GM23338 (cell line): Measurements from ENCODE around the gene FRAS1. TPM values are rescaled to one million over a fixed set of nuclear protein-coding genes. Genes with fewer than 3 reads are reported as not detected.

ENCODE experiments used
- ATAC-seq: fragments of 200-7000 bp; cut with Tn5 transposase; 3 replicates; pipeline ENCODE4 v1.9.1; 2020
- DNase-seq: peaks from one replicate; pipeline ENCODE4 v3.0.0-alpha.2; 2015; ENCODE audit warnings: low spot score
- H2AFZ ChIP-seq: fragments of 200-600 bp; sonication (generic); 2 replicates; pipeline ENCODE4 v1.8.0; 2016; ENCODE audit warnings: antibody characterized with exemption, mild to moderate bottlenecking, moderate library complexity
- H3F3A ChIP-seq: fragments of 200-600 bp; sonication (generic); replicated peaks from 2 replicates; pipeline ENCODE4 v1.8.0; 2017; ENCODE audit warnings: antibody characterized with exemption, mixed run types, low read depth
- H3K27ac ChIP-seq: fragments of 200-600 bp; sonication (generic); 2 replicates; pipeline ENCODE4 v1.6.1; 2016; ENCODE audit warnings: low read depth
- H3K27me3 ChIP-seq: fragments of 200-600 bp; sonication (generic); 2 replicates; pipeline ENCODE4 v1.8.0; 2016; ENCODE audit warnings: mild to moderate bottlenecking, mixed run types, moderate library complexity; ENCODE audit not compliant: insufficient read depth
- H3K36me3 ChIP-seq: fragments of 200-600 bp; sonication (generic); 2 replicates; pipeline ENCODE4 v1.8.0; 2016; ENCODE audit warnings: mild to moderate bottlenecking; ENCODE audit not compliant: insufficient read depth
- H3K4me1 ChIP-seq: fragments of 200-600 bp; sonication (generic); 2 replicates; pipeline ENCODE4 v1.8.0; 2016; ENCODE audit warnings: mild to moderate bottlenecking, moderate library complexity; ENCODE audit not compliant: insufficient read depth
- H3K4me2 ChIP-seq: fragments of 200-600 bp; sonication (generic); 2 replicates; pipeline ENCODE4 v1.7.1; 2017; ENCODE audit warnings: mixed run types
- H3K4me3 ChIP-seq: fragments of 200-600 bp; sonication (generic); 2 replicates; pipeline ENCODE4 v1.6.1; 2016; ENCODE audit warnings: mixed run types
- H3K79me2 ChIP-seq: fragments of 200-600 bp; sonication (generic); replicated peaks from 2 replicates; pipeline ENCODE4 v1.8.0; 2017; ENCODE audit warnings: mild to moderate bottlenecking; ENCODE audit not compliant: insufficient read depth
- H3K9me2 ChIP-seq: fragments of 200-600 bp; sonication (generic); 2 replicates; pipeline ENCODE4 v1.8.0; 2017; ENCODE audit not compliant: insufficient read depth
- H4K20me1 ChIP-seq: fragments of 200-600 bp; sonication (generic); replicated peaks from 2 replicates; pipeline ENCODE4 v1.8.0; 2017; ENCODE audit warnings: mild to moderate bottlenecking; ENCODE audit not compliant: insufficient read depth
- H3K27ac Mint-ChIP-seq: 2 replicates; pipeline ENCODE4 v1.8.0; 2020; ENCODE audit warnings: inconsistent platforms, mild to moderate bottlenecking, moderate library complexity, mixed read lengths
- H3K27me3 Mint-ChIP-seq: 3 replicates; pipeline ENCODE4 v1.8.0; 2022; ENCODE audit warnings: low read depth, mild to moderate bottlenecking, moderate library complexity, mixed read lengths, inconsistent platforms; ENCODE audit not compliant: insufficient read depth, poor library complexity
- H3K36me3 Mint-ChIP-seq: 3 replicates; pipeline ENCODE4 v1.8.0; 2021; ENCODE audit warnings: low read depth, mild to moderate bottlenecking, inconsistent platforms, moderate library complexity, mixed read lengths
- H3K4me1 Mint-ChIP-seq: 3 replicates; pipeline ENCODE4 v1.8.0; 2020; ENCODE audit warnings: mild to moderate bottlenecking, inconsistent platforms, mixed read lengths
- H3K4me3 Mint-ChIP-seq: 3 replicates; pipeline ENCODE4 v1.8.0; 2021; ENCODE audit warnings: moderate library complexity, mild to moderate bottlenecking, inconsistent platforms, mixed read lengths
- H3K9me3 Mint-ChIP-seq: 3 replicates; pipeline ENCODE4 v1.8.0; 2020; ENCODE audit warnings: moderate library complexity, mild to moderate bottlenecking, inconsistent platforms, mixed read lengths
- CREB1 ChIP-seq: fragments of 250-450 bp; sonication (Bioruptor Pico); IDR thresholded peaks from 2 replicates; pipeline ENCODE4 v1.5.0; 2020; ENCODE audit warnings: low read depth, mild to moderate bottlenecking, moderate library complexity
- CTCF ChIP-seq, 2 experiments: fragments of 200-600 bp in 1 of 2; sonication (generic) in 1 of 2; conservative IDR thresholded peaks; 2 replicates each; pipeline versions ENCODE4 v1.5.1 to v1.6.1; 2016 to 2017; ENCODE audit warnings: antibody characterized with exemption in 2 of 2, low read depth in 2 of 2, mild to moderate bottlenecking in 2 of 2, moderate library complexity in 1 of 2
- EZH2 ChIP-seq: fragments of 200-600 bp; sonication (generic); IDR thresholded peaks from one replicate; pipeline ENCODE4 v1.8.0; 2017; ENCODE audit warnings: antibody characterized with exemption, mild to moderate bottlenecking, low read depth; ENCODE audit not compliant: unreplicated experiment
- EZH2phosphoT487 ChIP-seq: fragments of 200-600 bp; sonication (generic); IDR thresholded peaks from one replicate; pipeline ENCODE4 v1.8.1; 2018; ENCODE audit warnings: antibody characterized with exemption; ENCODE audit not compliant: unreplicated experiment
- JUNB ChIP-seq: IDR thresholded peaks from one replicate; pipeline ENCODE4 v1.6.1; 2016; ENCODE audit warnings: antibody characterized with exemption; ENCODE audit not compliant: unreplicated experiment
- NANOG ChIP-seq: IDR thresholded peaks from 2 replicates; pipeline ENCODE4 v1.6.1; 2016; ENCODE audit warnings: antibody characterized with exemption, borderline replicate concordance
- POLR2AphosphoS5 ChIP-seq: IDR thresholded peaks from 2 replicates; pipeline ENCODE4 v1.6.1; 2016; ENCODE audit warnings: antibody characterized with exemption, low read depth
- REST ChIP-seq: IDR thresholded peaks from one replicate; pipeline ENCODE4 v1.6.1; 2018; ENCODE audit warnings: antibody characterized with exemption; ENCODE audit not compliant: unreplicated experiment
- STAT1 ChIP-seq: IDR thresholded peaks from one replicate; pipeline ENCODE4 v1.6.1; 2016; ENCODE audit warnings: antibody characterized with exemption; ENCODE audit not compliant: unreplicated experiment
- ZNF114 ChIP-seq: fragments of 250-450 bp; sonication (Bioruptor Pico); IDR thresholded peaks from 2 replicates; pipeline ENCODE4 v1.5.0; 2020; ENCODE audit warnings: mild to moderate bottlenecking, moderate library complexity
- ZNF331 ChIP-seq: fragments of 250-450 bp; sonication (Bioruptor Pico); IDR thresholded peaks from 2 replicates; pipeline ENCODE4 v1.5.0; 2020; ENCODE audit warnings: low read depth, mild to moderate bottlenecking, moderate library complexity
- ZNF462 ChIP-seq: fragments of 250-450 bp; sonication (Bioruptor Pico); IDR thresholded peaks from 2 replicates; pipeline ENCODE4 v1.5.0; 2020; ENCODE audit warnings: mild to moderate bottlenecking, moderate library complexity
- polyA plus RNA-seq: library from polyadenylated mRNA; unstranded; fragments of >200 nt; fragmentation: Nextera tagmentation; extraction: Ambion mirVana; gene quantifications from 2 replicates; pipeline ENCODE4 v1.2.1, GENCODE V29; 2016
- total RNA-seq: library from RNA; depleted of rRNA; stranded (reverse); fragments of >200 nt; shearing (Covaris generic); gene quantifications from 2 replicates; pipeline ENCODE4 v1.2.3, GENCODE V29; 2014
- TF ChIP-seq, protein P1 (sequence below): IDR thresholded peaks from 2 replicates; pipeline ENCODE4 v1.6.1; 2016; ENCODE audit warnings: antibody characterized with exemption

Gene FRAS1
- total and polyA plus RNA-seq, 2 experiments from 2014 or later, result 12.4 to 108 TPM

DNA sequence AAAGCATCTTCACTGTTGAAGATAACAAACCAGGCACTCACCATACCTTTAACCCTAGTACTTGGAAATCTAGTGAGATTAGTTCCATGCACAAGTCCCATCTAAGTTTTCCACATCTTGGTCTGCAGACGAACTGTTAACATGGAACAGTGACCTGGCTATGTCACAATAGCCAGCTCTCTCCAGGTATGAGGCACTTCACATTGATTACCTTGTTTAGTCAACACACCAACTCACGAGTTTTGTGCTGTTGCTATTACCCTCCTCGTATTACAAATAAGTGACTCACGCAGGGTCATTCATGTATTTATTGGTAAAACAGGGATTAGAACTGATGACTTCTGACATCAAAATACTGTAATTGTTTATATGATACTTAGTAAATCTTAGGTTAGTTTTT lies 36.4 kb upstream of the FRAS1 start:
- Mint-ChIP-seq H3K27me3 (peaks cover under 1% of the 10 kb centered on the region), H3K4me3 (no peak overlapping the region), H3K4me1 (no peaks in the 10 kb centered on the region), H3K9me3 (no peaks in the 10 kb centered on the region), H3K36me3 (no peaks in the 10 kb centered on the region), H3K27ac (no peak overlapping the region)
- H3K79me2 ChIP-seq, result no peaks in the 10 kb centered on the region
- H3K4me1 ChIP-seq, result no peaks in the 10 kb centered on the region
- DNase-seq, result no peak
- no peak overlapping the region for H3K27ac ChIP-seq
- H3K36me3 ChIP-seq, result no peaks in the 10 kb centered on the region
- no peaks in the 10 kb centered on the region for H4K20me1 ChIP-seq
- no peak overlapping the region for H3K4me2 ChIP-seq
- H3F3A ChIP-seq, result no peaks in the 10 kb centered on the region
- no peaks in the 10 kb centered on the region for H3K9me2 ChIP-seq
- H3K27me3 ChIP-seq, result no peaks in the 10 kb centered on the region
- ATAC-seq, result no peak; the same call in 1 of the 3 replicates
- TF ChIP-seq ZNF462 (CRISPR knock-in tag) (no peak), ZNF331 (CRISPR knock-in tag) (no peak), NANOG (no peak), JUNB (no peak), REST (no peak), POLR2AphosphoS5 (no peak), CREB1 (no peak), EZH2 (no peak), EZH2phosphoT487 (no peak), STAT1 (no peak), CTCF (conservative IDR thresholded peaks at IDR 0.05; ENCODE audit: low read depth in 2 of 2) (no peak), ZNF114 (no peak)
- TF ChIP-seq, protein P1, sequence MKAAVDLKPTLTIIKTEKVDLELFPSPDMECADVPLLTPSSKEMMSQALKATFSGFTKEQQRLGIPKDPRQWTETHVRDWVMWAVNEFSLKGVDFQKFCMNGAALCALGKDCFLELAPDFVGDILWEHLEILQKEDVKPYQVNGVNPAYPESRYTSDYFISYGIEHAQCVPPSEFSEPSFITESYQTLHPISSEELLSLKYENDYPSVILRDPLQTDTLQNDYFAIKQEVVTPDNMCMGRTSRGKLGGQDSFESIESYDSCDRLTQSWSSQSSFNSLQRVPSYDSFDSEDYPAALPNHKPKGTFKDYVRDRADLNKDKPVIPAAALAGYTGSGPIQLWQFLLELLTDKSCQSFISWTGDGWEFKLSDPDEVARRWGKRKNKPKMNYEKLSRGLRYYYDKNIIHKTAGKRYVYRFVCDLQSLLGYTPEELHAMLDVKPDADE, result no peak
- no peak overlapping the region for H3K4me3 ChIP-seq
- H2AFZ ChIP-seq, result peak overlapping the region; percentile 25; the same call in 1 of the 2 replicates
